ENCODE data around the gene YTHDC2. TPM values are rescaled to one million over a fixed set of nuclear protein-coding genes. Genes with fewer than 3 reads are reported as not detected.

The YTHDC2 gene
- total and polyA plus RNA-seq, 4 donors, result 6.2 to 32.9 (median 14.8) TPM

GRCh38 chr5:113526421-113526820 is 12.9 kb downstream of the YTHDC2 start:
- Histone ChIP-seq H3K9ac (ENCODE audit: low read depth in 1 of 2, low read length in 2 of 2) (no peak overlapping the region), H3K9me3 (ENCODE audit: control insufficient read depth in 4 of 4, low read length in 3 of 4) (no peaks in the 10 kb centered on the region), H3K27me3 (ENCODE audit: control insufficient read depth in 4 of 4, insufficient read depth in 4 of 4, low read length in 3 of 4) (no peaks in the 10 kb centered on the region), H3K27ac (ENCODE audit: low read depth in 1 of 2, low read length in 2 of 2) (no peak overlapping the region), H3K4me1 (ENCODE audit: control insufficient read depth in 4 of 4, insufficient read depth in 4 of 4, low read length in 3 of 4) (no peaks in the 10 kb centered on the region), H3K4me3 (ENCODE audit: low read depth in 1 of 3, low read length in 3 of 3) (no peak overlapping the region), H3K36me3 (ENCODE audit: control insufficient read depth in 4 of 4, insufficient read depth in 3 of 4, low read depth in 1 of 4, low read length in 3 of 4) (peaks cover 0 to 7% (median 0%) of the 10 kb centered on the region in 4 donors)
- DNase-seq (ENCODE audit: low spot score), result no peak
- 96% methylated on average over 4 of the region's 4 CpGs for WGBS
- TF ChIP-seq FOXA1 (IDR thresholded peaks at IDR 0.05) (no peak), MAX (IDR thresholded peaks at IDR 0.05) (no peak), RAD21 (IDR thresholded peaks at IDR 0.05) (no peak), EGR1 (IDR thresholded peaks at IDR 0.05; ENCODE audit: low read depth in 2 of 2) (no peak), GABPA (IDR thresholded peaks at IDR 0.05 in 1 of 2, conservative IDR thresholded peaks at IDR 0.05 in 1 of 2) (no peak), FOXA2 (IDR thresholded peaks at IDR 0.05) (no peak)

GRCh38 chr5:113527746-113528145 is 14.3 kb downstream of the YTHDC2 start:
- Histone ChIP-seq H3K4me1 (ENCODE audit: control insufficient read depth in 4 of 4, insufficient read depth in 4 of 4, low read length in 3 of 4) (no peaks in the 10 kb centered on the region), H3K36me3 (ENCODE audit: control insufficient read depth in 4 of 4, insufficient read depth in 3 of 4, low read depth in 1 of 4, low read length in 3 of 4) (peaks cover 0 to 8% (median under 1%) of the 10 kb centered on the region in 4 donors), H3K27me3 (ENCODE audit: control insufficient read depth in 4 of 4, insufficient read depth in 4 of 4, low read length in 3 of 4) (no peaks in the 10 kb centered on the region), H3K4me3 (ENCODE audit: low read depth in 1 of 3, low read length in 3 of 3) (no peak overlapping the region), H3K9me3 (ENCODE audit: control insufficient read depth in 4 of 4, low read length in 3 of 4) (no peaks in the 10 kb centered on the region), H3K9ac (ENCODE audit: low read depth in 1 of 2, low read length in 2 of 2) (no peak overlapping the region), H3K27ac (ENCODE audit: low read depth in 1 of 2, low read length in 2 of 2) (no peak overlapping the region)
- 98% methylated on average over 5 of the region's 5 CpGs for WGBS
- DNase-seq (ENCODE audit: low spot score), result no peak
- TF ChIP-seq EGR1 (IDR thresholded peaks at IDR 0.05; ENCODE audit: low read depth in 2 of 2), result no peak
- no peak for TF ChIP-seq CTCF (IDR thresholded peaks at IDR 0.05; ENCODE audit: low read depth, low read length, missing input control)
- no peak for TF ChIP-seq YY1 (IDR thresholded peaks at IDR 0.05)
- no peak for TF ChIP-seq RAD21 (IDR thresholded peaks at IDR 0.05)
- TF ChIP-seq JUND (IDR thresholded peaks at IDR 0.05), result no peak
- TF ChIP-seq TAF1 (conservative IDR thresholded peaks at IDR 0.05), result no peak
- TF ChIP-seq NR2F2 (IDR thresholded peaks at IDR 0.05), result no peak
- TF ChIP-seq FOXA1 (IDR thresholded peaks at IDR 0.05), result no peak
- TF ChIP-seq ATF3 (IDR thresholded peaks at IDR 0.05), result no peak
- no peak for TF ChIP-seq REST (IDR thresholded peaks at IDR 0.05)
- no peak for TF ChIP-seq ZBTB33 (IDR thresholded peaks at IDR 0.05)
- TF ChIP-seq MAX (IDR thresholded peaks at IDR 0.05), result no peak
- TF ChIP-seq SP1 (IDR thresholded peaks at IDR 0.05), result no peak
- no peak for TF ChIP-seq GABPA (IDR thresholded peaks at IDR 0.05 in 1 of 2, conservative IDR thresholded peaks at IDR 0.05 in 1 of 2)
- no peak for TF ChIP-seq HNF4A (conservative IDR thresholded peaks at IDR 0.05)
- no peak for TF ChIP-seq HNF4G (IDR thresholded peaks at IDR 0.05)
- TF ChIP-seq RXRA (IDR thresholded peaks at IDR 0.05), result no peak
